Loucy (cell line): ENCODE measurements around the gene CDK19.

ENCODE experiments used
- EZH2phosphoT487 ChIP-seq: fragments of 200-600 bp; IDR thresholded peaks from 2 replicates; pipeline ENCODE4 v1.6.1; 2018; ENCODE audit warnings: antibody characterized with exemption, mild to moderate bottlenecking, moderate library complexity, borderline replicate concordance
- TF ChIP-seq, protein P1 (sequence below): fragments of 200-600 bp; sonication (generic); conservative IDR thresholded peaks from 2 replicates; pipeline ENCODE4 v1.5.1; 2014; ENCODE audit warnings: mild to moderate bottlenecking, antibody characterized with exemption, low read length

- TF ChIP-seq, protein P1, sequence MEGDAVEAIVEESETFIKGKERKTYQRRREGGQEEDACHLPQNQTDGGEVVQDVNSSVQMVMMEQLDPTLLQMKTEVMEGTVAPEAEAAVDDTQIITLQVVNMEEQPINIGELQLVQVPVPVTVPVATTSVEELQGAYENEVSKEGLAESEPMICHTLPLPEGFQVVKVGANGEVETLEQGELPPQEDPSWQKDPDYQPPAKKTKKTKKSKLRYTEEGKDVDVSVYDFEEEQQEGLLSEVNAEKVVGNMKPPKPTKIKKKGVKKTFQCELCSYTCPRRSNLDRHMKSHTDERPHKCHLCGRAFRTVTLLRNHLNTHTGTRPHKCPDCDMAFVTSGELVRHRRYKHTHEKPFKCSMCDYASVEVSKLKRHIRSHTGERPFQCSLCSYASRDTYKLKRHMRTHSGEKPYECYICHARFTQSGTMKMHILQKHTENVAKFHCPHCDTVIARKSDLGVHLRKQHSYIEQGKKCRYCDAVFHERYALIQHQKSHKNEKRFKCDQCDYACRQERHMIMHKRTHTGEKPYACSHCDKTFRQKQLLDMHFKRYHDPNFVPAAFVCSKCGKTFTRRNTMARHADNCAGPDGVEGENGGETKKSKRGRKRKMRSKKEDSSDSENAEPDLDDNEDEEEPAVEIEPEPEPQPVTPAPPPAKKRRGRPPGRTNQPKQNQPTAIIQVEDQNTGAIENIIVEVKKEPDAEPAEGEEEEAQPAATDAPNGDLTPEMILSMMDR: no peak
- no peak for TF ChIP-seq EZH2phosphoT487
Measured at GRCh38 chr6:110567957-110568696, 247.1 kb downstream of the CDK19 start.
